WERI-Rb-1 (cell line): ENCODE data around the gene ABCC2.

Experiments used
- DNase-seq: peaks from one replicate; pipeline ENCODE4 v3.0.0-alpha.2; 2020
- H3K27ac ChIP-seq: fragments of 250-450 bp; sonication (Bioruptor Pico); 2 replicates; pipeline ENCODE4 v1.5.1; 2020; ENCODE audit warnings: mild to moderate bottlenecking, moderate library complexity
- H3K27me3 ChIP-seq: fragments of 250-450 bp; sonication (Bioruptor Pico); 2 replicates; pipeline ENCODE4 v1.5.1; 2021; ENCODE audit warnings: mild to moderate bottlenecking, low read depth, moderate library complexity; ENCODE audit not compliant: insufficient read depth, severe bottlenecking
- H3K36me3 ChIP-seq: fragments of 250-450 bp; sonication (Bioruptor Pico); 2 replicates; pipeline ENCODE4 v1.5.1; 2020; ENCODE audit warnings: mild to moderate bottlenecking, moderate library complexity
- H3K4me3 ChIP-seq: 2 replicates; pipeline ENCODE4 v1.5.1; 2011; ENCODE audit warnings: low read depth, mild to moderate bottlenecking, control low read depth, low read length
- H3K9me3 ChIP-seq: fragments of 250-450 bp; sonication (Bioruptor Pico); 2 replicates; pipeline ENCODE4 v1.5.1; 2021; ENCODE audit warnings: mild to moderate bottlenecking, moderate library complexity; ENCODE audit not compliant: severe bottlenecking
- TF ChIP-seq, protein P1 (sequence below): IDR thresholded peaks from 2 replicates; pipeline ENCODE4 v1.5.1; 2011; ENCODE audit warnings: low read depth, mild to moderate bottlenecking, control low read depth, inconsistent platforms, low read length

The ABCC2 gene

DNA sequence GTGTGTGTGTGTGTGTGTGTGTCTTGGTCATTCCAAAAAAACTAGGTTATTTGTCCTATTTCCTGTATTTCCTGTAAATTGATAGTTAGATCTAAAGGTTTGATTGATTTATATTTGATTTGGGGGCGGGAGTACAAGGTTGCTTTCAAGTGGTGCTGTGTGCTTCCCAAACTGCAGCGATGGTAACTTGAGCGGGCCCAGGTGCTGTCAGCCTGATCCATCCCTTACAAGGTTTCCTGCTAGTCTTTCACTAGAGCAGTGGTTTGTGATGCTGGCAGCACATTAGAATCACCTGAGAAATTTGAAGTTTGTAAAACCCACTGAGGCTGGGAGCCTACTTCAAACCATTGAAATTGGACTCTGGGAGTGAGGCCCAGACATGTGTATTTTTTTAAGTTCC, 23.7 kb downstream of the ABCC2 start:
- Histone ChIP-seq H3K9me3 (no peaks in the 10 kb centered on the region), H3K4me3 (no peak overlapping the region), H3K27ac (no peak overlapping the region), H3K36me3 (no peaks in the 10 kb centered on the region), H3K27me3 (no peaks in the 10 kb centered on the region)
- no peak for DNase-seq
- TF ChIP-seq, protein P1, sequence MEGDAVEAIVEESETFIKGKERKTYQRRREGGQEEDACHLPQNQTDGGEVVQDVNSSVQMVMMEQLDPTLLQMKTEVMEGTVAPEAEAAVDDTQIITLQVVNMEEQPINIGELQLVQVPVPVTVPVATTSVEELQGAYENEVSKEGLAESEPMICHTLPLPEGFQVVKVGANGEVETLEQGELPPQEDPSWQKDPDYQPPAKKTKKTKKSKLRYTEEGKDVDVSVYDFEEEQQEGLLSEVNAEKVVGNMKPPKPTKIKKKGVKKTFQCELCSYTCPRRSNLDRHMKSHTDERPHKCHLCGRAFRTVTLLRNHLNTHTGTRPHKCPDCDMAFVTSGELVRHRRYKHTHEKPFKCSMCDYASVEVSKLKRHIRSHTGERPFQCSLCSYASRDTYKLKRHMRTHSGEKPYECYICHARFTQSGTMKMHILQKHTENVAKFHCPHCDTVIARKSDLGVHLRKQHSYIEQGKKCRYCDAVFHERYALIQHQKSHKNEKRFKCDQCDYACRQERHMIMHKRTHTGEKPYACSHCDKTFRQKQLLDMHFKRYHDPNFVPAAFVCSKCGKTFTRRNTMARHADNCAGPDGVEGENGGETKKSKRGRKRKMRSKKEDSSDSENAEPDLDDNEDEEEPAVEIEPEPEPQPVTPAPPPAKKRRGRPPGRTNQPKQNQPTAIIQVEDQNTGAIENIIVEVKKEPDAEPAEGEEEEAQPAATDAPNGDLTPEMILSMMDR: no peak

DNA sequence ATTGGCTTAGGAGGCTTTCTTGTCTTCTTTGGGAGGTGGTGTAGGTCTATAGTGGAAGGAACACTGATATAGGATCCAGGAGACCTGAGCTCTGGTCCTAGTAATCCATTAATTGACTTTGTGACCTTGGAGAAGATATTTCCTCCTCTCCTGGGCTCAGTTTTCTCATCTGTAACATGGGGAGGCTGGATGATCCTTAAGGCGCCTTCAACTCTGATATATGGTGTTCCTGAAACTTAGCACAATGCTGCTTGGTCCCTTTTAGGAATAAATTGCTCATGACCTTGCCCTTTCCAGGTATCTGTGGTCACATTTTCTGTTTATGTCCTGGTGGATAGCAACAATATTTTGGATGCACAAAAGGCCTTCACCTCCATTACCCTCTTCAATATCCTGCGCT, 25.3 kb downstream of the ABCC2 start:
- no peaks in the 10 kb centered on the region for H3K27me3 ChIP-seq
- no peaks in the 10 kb centered on the region for H3K36me3 ChIP-seq
- TF ChIP-seq, protein P1: no peak
- H3K27ac ChIP-seq: no peak overlapping the region
- no peak overlapping the region for H3K4me3 ChIP-seq
- H3K9me3 ChIP-seq: no peaks in the 10 kb centered on the region
- DNase-seq: no peak

DNA sequence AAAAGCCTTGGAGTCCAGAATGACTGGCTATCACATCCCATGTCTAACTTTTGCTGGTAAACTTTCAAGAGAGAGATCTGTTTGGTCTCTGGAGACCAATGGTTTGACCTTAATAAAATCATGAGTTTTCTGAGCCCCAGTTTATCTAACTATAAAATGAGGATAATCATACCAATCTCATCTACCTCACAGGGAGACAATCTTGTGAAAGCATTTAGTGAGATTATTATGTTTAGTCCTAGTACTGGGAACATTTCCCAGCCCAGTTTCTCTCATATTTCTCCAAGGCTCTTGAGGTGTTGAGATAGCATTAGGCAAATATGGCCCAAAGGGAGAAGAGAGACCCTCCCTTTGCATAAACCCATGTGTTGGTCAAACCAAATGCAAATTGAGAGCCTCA, 25.8 kb downstream of the ABCC2 start:
- H3K36me3 ChIP-seq: no peaks in the 10 kb centered on the region
- no peak overlapping the region for H3K27ac ChIP-seq
- no peak overlapping the region for H3K4me3 ChIP-seq
- no peaks in the 10 kb centered on the region for H3K27me3 ChIP-seq
- no peaks in the 10 kb centered on the region for H3K9me3 ChIP-seq
- DNase-seq: no peak
- TF ChIP-seq, protein P1: no peak

DNA sequence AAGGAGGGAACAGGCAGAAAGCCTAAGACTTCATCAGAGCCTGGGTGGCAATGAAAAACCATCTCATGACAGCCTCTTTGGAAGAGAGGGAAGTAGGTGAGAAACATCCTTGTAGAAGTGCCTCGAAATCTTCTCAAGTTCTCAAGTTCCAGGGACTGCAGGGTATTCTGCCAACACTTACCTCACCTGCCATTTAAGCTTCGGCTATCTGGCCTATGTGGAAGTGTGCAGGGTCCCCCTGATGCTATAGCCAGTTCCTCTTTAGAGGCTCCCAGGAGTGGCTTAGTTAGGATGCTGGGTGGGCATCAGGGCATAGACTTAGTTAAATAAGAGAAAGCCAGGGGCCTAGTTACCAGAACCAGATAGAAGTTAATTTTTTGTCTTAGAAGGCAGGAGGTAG, 27.0 kb downstream of the ABCC2 start:
- Histone ChIP-seq H3K36me3 (no peaks in the 10 kb centered on the region), H3K4me3 (no peak overlapping the region), H3K9me3 (no peaks in the 10 kb centered on the region), H3K27ac (no peak overlapping the region), H3K27me3 (no peaks in the 10 kb centered on the region)
- TF ChIP-seq, protein P1: no peak
- no peak for DNase-seq

DNA sequence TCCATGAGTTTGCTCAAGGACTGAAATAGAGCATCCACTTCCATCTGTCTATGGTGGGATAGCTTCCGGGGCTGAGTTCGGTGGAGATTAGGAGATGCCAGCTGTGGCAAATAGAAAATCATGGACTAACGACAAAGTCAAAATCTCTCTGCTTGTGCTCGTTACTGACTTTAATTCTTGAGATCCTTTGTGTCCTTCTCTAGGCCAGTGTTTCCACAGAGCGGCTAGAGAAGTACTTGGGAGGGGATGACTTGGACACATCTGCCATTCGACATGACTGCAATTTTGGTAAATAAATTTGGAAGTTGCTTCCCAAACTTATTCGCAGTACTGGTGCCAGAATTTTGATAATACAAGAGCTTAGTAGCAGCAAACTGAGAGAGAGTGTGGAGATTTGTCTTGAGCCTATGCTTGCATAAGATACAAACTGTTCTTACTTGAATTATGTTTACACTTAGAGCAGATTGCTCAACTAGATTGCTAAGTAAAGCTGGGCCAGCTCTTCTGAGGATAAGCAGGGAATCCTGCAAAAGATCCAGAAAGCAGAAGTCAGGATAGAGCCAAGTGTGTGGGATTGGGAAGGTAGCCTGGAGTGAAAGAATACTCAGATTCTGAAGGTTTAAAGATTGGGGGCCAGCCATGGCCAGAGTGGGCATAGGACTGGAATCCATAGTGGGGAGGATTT, 27.6 kb downstream of the ABCC2 start:
- H3K4me3 ChIP-seq: no peak overlapping the region
- no peaks in the 10 kb centered on the region for H3K36me3 ChIP-seq
- H3K9me3 ChIP-seq: no peaks in the 10 kb centered on the region
- no peak overlapping the region for H3K27ac ChIP-seq
- no peaks in the 10 kb centered on the region for H3K27me3 ChIP-seq
- no peak for DNase-seq
- TF ChIP-seq, protein P1: no peak

DNA sequence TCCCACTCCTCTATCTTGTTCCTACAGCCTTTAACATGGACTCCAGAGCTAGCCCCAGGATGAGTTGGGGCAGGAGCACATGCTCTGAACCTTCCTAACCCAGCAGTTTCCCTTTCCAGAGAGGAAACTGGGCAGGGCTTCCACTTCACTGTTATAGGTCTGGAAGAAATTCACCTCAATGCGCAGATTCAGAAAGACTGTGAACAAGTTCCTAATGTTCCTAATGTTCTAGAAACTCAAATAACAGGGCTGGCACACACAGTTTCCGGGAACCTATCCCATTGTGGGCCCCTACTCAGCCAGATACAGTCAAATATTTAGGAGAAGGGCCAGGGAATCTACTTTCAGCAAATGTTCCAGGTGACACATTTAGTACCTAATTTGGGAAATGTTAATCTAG, 29.7 kb downstream of the ABCC2 start:
- Histone ChIP-seq H3K27ac (no peak overlapping the region), H3K4me3 (no peak overlapping the region), H3K27me3 (no peaks in the 10 kb centered on the region), H3K36me3 (no peaks in the 10 kb centered on the region), H3K9me3 (no peaks in the 10 kb centered on the region)
- TF ChIP-seq, protein P1: no peak
- DNase-seq: no peak
